Measurements from ENCODE around the gene NUP62.

Gene NUP62

DNA sequence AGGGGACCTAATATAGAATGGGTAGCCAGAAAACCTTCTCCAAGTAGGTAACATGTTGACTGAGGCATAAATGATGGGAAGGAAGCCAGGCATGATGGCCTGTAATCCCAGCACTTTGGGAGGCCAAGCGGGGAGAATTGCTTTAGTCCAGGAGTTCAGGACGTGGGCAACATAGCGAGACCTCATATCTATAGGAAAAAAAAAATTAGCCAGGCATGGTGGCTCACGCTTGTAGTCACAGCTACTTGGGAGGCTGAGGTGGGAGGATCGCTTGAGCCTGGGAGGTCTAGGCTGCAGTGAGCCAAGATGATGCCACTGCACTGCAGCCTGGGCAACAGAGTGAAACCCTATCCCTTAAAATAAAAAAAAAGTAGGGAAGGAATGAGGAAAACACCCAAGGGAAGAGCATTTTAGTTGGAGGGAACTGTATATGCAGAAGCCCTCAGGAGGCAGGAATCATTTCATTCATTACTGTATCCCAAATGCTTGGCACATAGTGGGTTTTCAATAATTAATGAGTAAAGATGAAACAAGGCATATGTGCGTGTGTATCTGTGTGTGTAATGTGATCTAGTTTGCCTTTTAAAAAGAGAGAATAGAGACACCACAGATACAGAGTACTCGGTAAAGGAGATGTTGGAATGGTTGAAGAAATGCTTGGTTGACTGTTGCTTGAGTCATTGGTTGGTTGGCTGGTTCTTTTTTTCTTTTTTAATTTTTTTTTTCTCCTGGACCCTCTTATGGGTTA is 2.2 kb upstream of the NUP62 start:
- no peak for DNase-seq (ENCODE audit: extremely low read depth, insufficient read length)
- TF ChIP-seq, protein P1, sequence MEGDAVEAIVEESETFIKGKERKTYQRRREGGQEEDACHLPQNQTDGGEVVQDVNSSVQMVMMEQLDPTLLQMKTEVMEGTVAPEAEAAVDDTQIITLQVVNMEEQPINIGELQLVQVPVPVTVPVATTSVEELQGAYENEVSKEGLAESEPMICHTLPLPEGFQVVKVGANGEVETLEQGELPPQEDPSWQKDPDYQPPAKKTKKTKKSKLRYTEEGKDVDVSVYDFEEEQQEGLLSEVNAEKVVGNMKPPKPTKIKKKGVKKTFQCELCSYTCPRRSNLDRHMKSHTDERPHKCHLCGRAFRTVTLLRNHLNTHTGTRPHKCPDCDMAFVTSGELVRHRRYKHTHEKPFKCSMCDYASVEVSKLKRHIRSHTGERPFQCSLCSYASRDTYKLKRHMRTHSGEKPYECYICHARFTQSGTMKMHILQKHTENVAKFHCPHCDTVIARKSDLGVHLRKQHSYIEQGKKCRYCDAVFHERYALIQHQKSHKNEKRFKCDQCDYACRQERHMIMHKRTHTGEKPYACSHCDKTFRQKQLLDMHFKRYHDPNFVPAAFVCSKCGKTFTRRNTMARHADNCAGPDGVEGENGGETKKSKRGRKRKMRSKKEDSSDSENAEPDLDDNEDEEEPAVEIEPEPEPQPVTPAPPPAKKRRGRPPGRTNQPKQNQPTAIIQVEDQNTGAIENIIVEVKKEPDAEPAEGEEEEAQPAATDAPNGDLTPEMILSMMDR (IDR thresholded peaks at IDR 0.05; ENCODE audit: insufficient read depth, low read length, poor library complexity, severe bottlenecking), result no peak
- H3K27me3 ChIP-seq (replicated peaks; ENCODE audit: control insufficient read depth, insufficient read depth, low read length), result no peaks in the 10 kb centered on the region
- H3K36me3 ChIP-seq (ENCODE audit: control insufficient read depth, insufficient read depth, low read length), result peaks cover 14% of the 10 kb centered on the region
- no peak overlapping the region for H3K4me3 ChIP-seq (replicated peaks; ENCODE audit: low read depth, low read length)

DNA sequence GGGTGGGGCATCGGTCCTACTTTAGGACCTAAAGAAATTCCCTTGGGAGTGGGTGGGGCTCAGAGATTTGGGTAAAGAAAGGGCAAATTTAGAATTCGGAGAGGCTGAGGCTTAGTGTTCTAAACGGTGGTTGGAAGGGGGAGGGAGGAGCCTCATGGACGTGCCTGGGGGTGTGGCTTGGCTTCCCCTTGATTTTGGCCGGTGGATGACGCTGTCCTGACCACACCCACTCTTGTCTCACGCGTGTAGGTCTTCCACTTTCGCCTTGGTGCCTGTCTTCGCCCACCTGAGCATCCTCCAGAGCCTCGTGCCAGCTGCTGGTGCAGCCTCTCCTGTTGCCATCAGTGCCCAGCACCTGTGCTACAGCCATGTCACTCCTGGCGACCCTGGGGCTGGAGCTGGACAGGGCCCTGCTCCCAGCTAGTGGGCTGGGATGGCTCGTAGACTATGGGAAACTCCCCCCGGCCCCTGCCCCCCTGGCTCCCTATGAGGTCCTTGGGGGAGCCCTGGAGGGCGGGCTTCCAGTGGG is 1.2 kb upstream of the NUP62 start:
- no peak for DNase-seq (ENCODE audit: extremely low read depth, insufficient read length)
- peaks cover 15% of the 10 kb centered on the region for H3K36me3 ChIP-seq (ENCODE audit: control insufficient read depth, insufficient read depth, low read length)
- peak overlapping the region; percentile 87 for H3K4me3 ChIP-seq (replicated peaks; ENCODE audit: low read depth, low read length)
- TF ChIP-seq, protein P1 (IDR thresholded peaks at IDR 0.05; ENCODE audit: insufficient read depth, low read length, poor library complexity, severe bottlenecking), result no peak
- no peaks in the 10 kb centered on the region for H3K27me3 ChIP-seq (replicated peaks; ENCODE audit: control insufficient read depth, insufficient read depth, low read length)

DNA sequence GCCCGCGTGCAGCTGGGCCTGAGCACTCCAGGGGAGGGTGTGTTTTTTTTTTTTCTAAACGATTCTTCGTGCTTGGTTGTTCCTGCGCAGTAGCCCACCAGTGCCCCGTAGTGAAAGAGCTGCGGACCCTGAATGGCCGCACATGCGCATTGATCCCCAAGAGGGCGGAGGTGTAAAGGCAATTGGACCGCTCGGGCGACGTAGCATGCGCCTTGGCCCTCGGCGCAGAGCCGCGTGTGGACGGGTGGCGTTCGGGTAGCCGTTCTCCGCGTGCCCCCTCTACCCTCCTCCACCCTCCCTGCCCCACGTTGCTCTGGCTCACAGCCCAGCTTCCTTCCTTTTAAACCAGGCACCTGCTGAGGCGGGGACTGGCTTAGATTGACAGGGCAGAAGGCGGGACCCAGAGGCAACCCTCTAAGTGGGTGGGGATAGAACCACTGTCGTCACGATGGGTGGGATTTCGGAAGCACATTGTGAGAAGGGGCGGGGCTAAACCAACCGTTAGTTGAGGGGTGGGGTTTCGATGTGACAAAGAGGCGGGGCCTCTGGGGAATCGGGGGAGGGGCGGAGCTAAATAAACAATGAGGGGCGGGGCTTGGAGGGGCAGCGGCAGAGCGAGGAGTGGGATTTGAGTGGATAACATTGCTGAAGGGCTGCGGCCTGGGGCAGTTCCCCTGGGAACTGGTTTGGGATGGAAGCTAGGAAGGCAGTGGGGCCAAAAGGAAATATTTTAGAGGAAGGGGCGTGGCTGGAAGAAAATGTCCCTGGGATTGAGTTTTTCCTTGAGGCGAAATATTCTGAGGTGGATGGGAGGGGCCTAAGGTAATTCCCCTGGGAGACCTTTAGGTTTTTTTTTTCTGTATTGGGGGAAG is 543 bp upstream of the NUP62 start:
- Histone ChIP-seq H3K36me3 (ENCODE audit: control insufficient read depth, insufficient read depth, low read length) (peaks cover 17% of the 10 kb centered on the region), H3K27me3 (replicated peaks; ENCODE audit: control insufficient read depth, insufficient read depth, low read length) (no peaks in the 10 kb centered on the region), H3K4me3 (replicated peaks; ENCODE audit: low read depth, low read length) (peak overlapping the region; percentile 87)
- TF ChIP-seq, protein P1 (IDR thresholded peaks at IDR 0.05; ENCODE audit: insufficient read depth, low read length, poor library complexity, severe bottlenecking), result no peak
- DNase-seq (ENCODE audit: extremely low read depth, insufficient read length), result peak; percentile 93

DNA sequence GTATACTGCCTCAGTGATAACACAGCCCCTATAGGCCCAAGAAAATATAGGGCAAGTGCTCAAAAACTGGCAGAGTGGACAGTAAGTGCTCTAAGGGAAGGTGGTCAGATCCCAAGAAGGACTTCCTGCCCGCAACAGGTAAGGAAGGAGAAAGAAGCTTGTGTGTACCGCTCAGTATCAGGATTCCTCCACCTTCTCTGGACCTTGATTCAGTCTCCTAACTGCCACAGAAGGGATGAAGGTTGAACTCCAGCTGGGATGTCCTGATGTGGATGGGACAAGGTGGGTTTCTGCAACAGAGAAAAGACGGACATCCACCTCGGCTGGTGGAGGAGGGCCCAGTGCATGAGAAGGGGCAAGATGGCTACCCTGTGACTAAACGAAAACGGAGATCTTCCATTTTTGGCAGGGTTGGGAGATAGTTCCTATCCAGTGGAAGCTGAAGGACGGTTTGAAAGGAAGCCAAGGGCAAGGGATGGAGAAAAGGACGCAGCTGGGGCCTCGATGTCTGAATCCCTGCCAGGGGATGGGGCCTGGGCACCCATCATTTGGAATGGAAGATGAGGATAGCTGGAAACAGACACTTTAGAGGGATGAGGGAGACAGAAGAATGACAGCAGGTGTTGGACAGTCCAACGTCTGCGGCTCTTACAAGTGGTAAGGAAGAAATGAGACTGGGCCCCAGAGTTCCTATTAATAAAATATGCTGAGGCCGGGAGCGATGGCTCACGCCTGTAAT is 1.6 kb downstream of the NUP62 start:
- TF ChIP-seq, protein P1 (IDR thresholded peaks at IDR 0.05; ENCODE audit: insufficient read depth, low read length, poor library complexity, severe bottlenecking), result no peak
- Histone ChIP-seq H3K27me3 (replicated peaks; ENCODE audit: control insufficient read depth, insufficient read depth, low read length) (no peaks in the 10 kb centered on the region), H3K4me3 (replicated peaks; ENCODE audit: low read depth, low read length) (peak overlapping the region; percentile 87), H3K36me3 (ENCODE audit: control insufficient read depth, insufficient read depth, low read length) (peaks cover 24% of the 10 kb centered on the region)
- DNase-seq (ENCODE audit: extremely low read depth, insufficient read length), result no peak

DNA sequence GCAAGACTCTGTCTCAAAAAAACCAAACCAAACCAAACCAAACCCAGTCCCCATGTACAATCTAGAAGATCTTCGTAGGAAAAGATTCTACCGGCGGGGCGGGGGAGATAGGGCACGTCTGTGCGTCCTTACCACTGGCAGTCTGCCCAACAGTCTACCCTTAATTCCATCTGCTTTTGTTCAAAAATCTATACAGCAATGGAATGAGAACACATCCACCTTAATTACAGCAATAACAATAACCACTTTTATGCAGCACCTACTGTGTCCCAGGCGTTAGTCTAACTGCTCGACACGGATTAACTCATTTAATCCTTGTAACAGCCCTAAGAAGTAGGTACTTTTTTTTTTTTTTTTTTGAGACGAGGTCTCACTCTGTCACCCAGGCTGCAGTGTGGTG is 2.8 kb downstream of the NUP62 start:
- no peak for DNase-seq (ENCODE audit: extremely low read depth, insufficient read length)
- peaks cover 31% of the 10 kb centered on the region for H3K36me3 ChIP-seq (ENCODE audit: control insufficient read depth, insufficient read depth, low read length)
- TF ChIP-seq, protein P1 (IDR thresholded peaks at IDR 0.05; ENCODE audit: insufficient read depth, low read length, poor library complexity, severe bottlenecking), result no peak
- H3K4me3 ChIP-seq (replicated peaks; ENCODE audit: low read depth, low read length), result peak overlapping the region; percentile 7; the same call in 1 of the 2 replicates
- H3K27me3 ChIP-seq (replicated peaks; ENCODE audit: control insufficient read depth, insufficient read depth, low read length), result no peaks in the 10 kb centered on the region
